WTC11 (cell line): ENCODE measurements around the gene SMIM5.

ENCODE experiments used
- FOXJ3 ChIP-seq: sonication (generic); formaldehyde crosslinking; IDR thresholded peaks from 2 replicates; pipeline ENCODE4 v1.9.0; 2021; ENCODE audit warnings: missing genetic modification reagents, mild to moderate bottlenecking, borderline replicate concordance
- MAX ChIP-seq: sonication (generic); formaldehyde crosslinking; IDR thresholded peaks from 2 replicates; pipeline ENCODE4 v1.8.0; 2022; ENCODE audit warnings: mild to moderate bottlenecking, missing genetic modification reagents
- USF2 ChIP-seq: sonication (generic); formaldehyde crosslinking; IDR thresholded peaks from 2 replicates; pipeline ENCODE4 v1.8.1; 2023; ENCODE audit warnings: mild to moderate bottlenecking, missing genetic modification reagents, moderate library complexity
- TF ChIP-seq, protein P1 (sequence below): sonication (generic); formaldehyde crosslinking; IDR thresholded peaks from 2 replicates; pipeline ENCODE4 v1.8.1; 2023; ENCODE audit warnings: mild to moderate bottlenecking, missing genetic modification reagents

DNA sequence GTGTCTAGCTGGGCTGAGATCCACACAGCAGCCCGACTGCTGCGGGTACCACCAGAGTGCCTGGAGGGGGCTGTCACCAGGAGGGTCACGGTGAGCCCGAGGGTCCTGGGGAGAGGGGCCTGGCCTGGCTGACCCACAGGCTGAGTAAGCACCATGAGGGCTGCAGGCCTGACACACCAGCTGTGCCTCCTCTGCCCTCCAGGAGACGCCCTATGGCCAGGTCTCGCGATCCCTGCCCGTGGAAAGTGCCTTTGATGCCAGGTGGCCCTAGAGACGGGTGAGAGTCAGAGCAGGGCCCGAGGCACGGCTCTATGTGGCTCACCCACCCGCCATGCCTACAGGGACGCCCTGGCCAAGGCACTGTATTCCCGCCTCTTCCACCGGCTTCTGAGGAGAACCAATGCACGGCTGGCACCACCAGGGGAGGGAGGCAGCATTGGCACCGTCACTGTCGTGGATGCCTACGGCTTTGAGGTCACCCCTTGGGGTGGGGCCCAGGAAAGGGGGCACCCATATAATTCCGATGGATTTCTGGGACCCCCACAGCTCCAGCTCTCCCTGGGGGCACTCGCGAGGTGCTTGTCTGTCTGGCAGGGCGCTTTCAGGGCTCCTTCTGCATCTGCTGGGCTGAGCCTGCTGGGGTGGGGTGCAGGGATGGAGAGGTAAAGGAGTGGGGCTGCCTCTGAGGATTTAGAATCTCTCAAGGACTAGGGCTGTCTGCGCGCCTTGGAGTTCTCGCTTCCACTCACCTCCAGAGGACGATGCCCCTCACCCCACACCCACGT lies 38.5 kb upstream of the SMIM5 start:
- TF ChIP-seq, protein P1, sequence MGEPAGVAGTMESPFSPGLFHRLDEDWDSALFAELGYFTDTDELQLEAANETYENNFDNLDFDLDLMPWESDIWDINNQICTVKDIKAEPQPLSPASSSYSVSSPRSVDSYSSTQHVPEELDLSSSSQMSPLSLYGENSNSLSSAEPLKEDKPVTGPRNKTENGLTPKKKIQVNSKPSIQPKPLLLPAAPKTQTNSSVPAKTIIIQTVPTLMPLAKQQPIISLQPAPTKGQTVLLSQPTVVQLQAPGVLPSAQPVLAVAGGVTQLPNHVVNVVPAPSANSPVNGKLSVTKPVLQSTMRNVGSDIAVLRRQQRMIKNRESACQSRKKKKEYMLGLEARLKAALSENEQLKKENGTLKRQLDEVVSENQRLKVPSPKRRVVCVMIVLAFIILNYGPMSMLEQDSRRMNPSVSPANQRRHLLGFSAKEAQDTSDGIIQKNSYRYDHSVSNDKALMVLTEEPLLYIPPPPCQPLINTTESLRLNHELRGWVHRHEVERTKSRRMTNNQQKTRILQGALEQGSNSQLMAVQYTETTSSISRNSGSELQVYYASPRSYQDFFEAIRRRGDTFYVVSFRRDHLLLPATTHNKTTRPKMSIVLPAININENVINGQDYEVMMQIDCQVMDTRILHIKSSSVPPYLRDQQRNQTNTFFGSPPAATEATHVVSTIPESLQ (CRISPR knock-in tag) = no peak
- TF ChIP-seq FOXJ3 (CRISPR knock-in tag) (no peak), USF2 (CRISPR knock-in tag) (no peak), MAX (CRISPR knock-in tag) (no peak)
